Measurements from ENCODE around the gene FBXO17. TPM values are rescaled to one million over a fixed set of nuclear protein-coding genes. Genes with fewer than 3 reads are reported as not detected.

The FBXO17 gene
- total RNA-seq, 3 donors from 2014 or later, result 14.2 to 67.2 (median 28.5) TPM

- no peaks in the 10 kb centered on the region for H3K27me3 ChIP-seq
- no peak overlapping the region for H3K4me3 ChIP-seq
- H3K9me3 ChIP-seq, result no peaks in the 10 kb centered on the region
- H3K36me3 ChIP-seq, result peaks cover 4% of the 10 kb centered on the region
- H3K4me1 ChIP-seq, result peaks cover 0 to 6% of the 10 kb centered on the region in 2 donors
- H3K27ac ChIP-seq, result no peak overlapping the region
- no peak for DNase-seq (ENCODE audit: low spot score in 2 of 2)
- intact Hi-C loops (cut with DNase I; ENCODE audit: low total_unique reads), result no loop called here
- TF ChIP-seq, protein P1, sequence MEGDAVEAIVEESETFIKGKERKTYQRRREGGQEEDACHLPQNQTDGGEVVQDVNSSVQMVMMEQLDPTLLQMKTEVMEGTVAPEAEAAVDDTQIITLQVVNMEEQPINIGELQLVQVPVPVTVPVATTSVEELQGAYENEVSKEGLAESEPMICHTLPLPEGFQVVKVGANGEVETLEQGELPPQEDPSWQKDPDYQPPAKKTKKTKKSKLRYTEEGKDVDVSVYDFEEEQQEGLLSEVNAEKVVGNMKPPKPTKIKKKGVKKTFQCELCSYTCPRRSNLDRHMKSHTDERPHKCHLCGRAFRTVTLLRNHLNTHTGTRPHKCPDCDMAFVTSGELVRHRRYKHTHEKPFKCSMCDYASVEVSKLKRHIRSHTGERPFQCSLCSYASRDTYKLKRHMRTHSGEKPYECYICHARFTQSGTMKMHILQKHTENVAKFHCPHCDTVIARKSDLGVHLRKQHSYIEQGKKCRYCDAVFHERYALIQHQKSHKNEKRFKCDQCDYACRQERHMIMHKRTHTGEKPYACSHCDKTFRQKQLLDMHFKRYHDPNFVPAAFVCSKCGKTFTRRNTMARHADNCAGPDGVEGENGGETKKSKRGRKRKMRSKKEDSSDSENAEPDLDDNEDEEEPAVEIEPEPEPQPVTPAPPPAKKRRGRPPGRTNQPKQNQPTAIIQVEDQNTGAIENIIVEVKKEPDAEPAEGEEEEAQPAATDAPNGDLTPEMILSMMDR (IDR thresholded peaks at IDR 0.05), result no peak
- TF ChIP-seq POLR2A (IDR thresholded peaks at IDR 0.05), result no peak
- no peak for TF ChIP-seq POLR2AphosphoS5 (IDR thresholded peaks at IDR 0.05)
These were observed 73.9 kb downstream of the FBXO17 start for GRCh38 chr19:38901683-38902082.

DNA sequence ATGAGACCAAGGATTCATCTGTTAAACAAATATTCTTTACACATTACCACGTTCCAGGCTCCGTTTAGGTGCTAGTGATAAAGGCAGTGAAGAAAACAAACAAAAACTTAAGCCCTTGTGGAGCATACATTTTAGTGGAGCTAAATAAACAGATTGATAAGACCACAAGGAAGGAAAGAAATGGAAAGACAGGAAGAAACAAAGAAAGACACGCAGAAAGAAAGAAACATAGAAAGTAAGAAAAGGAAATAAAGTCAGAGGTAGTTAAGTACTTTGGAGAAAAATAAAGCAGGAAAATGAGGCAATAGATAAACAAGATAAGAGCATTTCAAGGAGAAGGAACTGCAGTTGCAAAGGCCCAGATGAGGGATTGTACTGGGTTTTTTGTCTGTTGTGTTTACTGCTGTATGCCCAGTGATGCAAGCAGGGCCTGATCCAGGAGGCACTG, 74.8 kb downstream of the FBXO17 start:
- Histone ChIP-seq H3K4me1 (peaks cover 0 to 6% of the 10 kb centered on the region in 2 donors), H3K9me3 (no peaks in the 10 kb centered on the region), H3K27ac (peak overlapping the region in 1 of 2 donors; percentile 92), H3K27me3 (no peaks in the 10 kb centered on the region), H3K4me3 (peak overlapping the region; percentile 67 to 94 (median 91)), H3K36me3 (peaks cover 4% of the 10 kb centered on the region)
- intact Hi-C loops (cut with DNase I; ENCODE audit: low total_unique reads), result no loop called here
- no peak for TF ChIP-seq POLR2A (IDR thresholded peaks at IDR 0.05)
- no peak for TF ChIP-seq POLR2AphosphoS5 (IDR thresholded peaks at IDR 0.05)
- TF ChIP-seq, protein P1 (IDR thresholded peaks at IDR 0.05), result no peak
- DNase-seq (ENCODE audit: low spot score in 2 of 2), result no peak

DNA sequence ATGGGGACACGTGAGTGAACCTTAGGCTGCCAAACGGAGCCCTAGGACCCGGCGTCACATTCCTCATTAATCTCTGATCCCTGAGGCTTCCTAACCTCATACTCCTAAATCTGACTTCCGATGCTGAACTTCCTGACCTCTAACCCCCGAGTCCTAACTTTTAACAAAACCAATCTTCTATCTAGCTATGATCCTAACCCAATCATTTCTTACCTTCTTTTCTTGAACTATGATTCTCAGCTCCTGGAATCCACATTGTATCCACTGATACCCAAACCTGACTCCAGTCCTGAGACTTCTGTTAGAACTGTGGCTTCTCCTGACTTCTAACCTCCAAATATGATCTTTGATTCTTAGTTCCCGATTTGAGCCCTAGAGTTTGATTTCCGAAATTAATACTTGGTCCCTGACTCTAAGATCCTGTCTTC, 75.3 kb downstream of the FBXO17 start:
- Histone ChIP-seq H3K36me3 (peaks cover under 1% of the 10 kb centered on the region), H3K4me1 (peaks cover 0 to 6% of the 10 kb centered on the region in 2 donors), H3K4me3 (peak overlapping the region; percentile 67 to 94 (median 91)), H3K27ac (peak overlapping the region; percentile 92 to 94), H3K9me3 (no peaks in the 10 kb centered on the region), H3K27me3 (no peaks in the 10 kb centered on the region)
- TF ChIP-seq, protein P1 (IDR thresholded peaks at IDR 0.05), result no peak
- DNase-seq (ENCODE audit: low spot score in 2 of 2), result no peak
- intact Hi-C loops (cut with DNase I; ENCODE audit: low total_unique reads), result no loop called here

- H3K4me3 ChIP-seq, result peak within 1 kb of the TSS; percentile 67 to 94 (median 91)
- peak within 1 kb of the TSS; percentile 92 to 94 for H3K27ac ChIP-seq
- peak; percentile 99 to 100 for DNase-seq (ENCODE audit: low spot score in 2 of 2)
- TF ChIP-seq, protein P1 (IDR thresholded peaks at IDR 0.05), result no peak
- peak; percentile 30 for TF ChIP-seq POLR2A (IDR thresholded peaks at IDR 0.05)
- TF ChIP-seq POLR2AphosphoS5 (IDR thresholded peaks at IDR 0.05), result peak; percentile 45 to 92 (median 82)
- H3K36me3 ChIP-seq, result no peaks in the 10 kb centered on the region
- H3K27me3 ChIP-seq, result no peaks in the 10 kb centered on the region
- peaks cover 0 to 6% of the 10 kb centered on the region in 2 donors for H3K4me1 ChIP-seq
- intact Hi-C loops (cut with DNase I; ENCODE audit: low total_unique reads), result no loop called here
- H3K9me3 ChIP-seq, result no peaks in the 10 kb centered on the region
These were observed 75.9 kb downstream of the FBXO17 start, which contains the start of the genes NFKBIB and SIRT2 for GRCh38 chr19:38899447-38900201. NFKBIB (plus strand) TSS chr19:38899969; CDS start chr19:38900033, 64 bp downstream. SIRT2 (minus strand) TSS chr19:38899618; CDS start chr19:38899521, 97 bp downstream.
